Tibial nerve (tissue), 3 donors: Measurements from ENCODE around the gene CCDC171.

ENCODE experiments used
- POLR2A ChIP-seq, 2 donors: fragments of 450-650 bp; IDR thresholded peaks; one replicate each; pipeline ENCODE4 v1.6.1; 2017; ENCODE audit warnings: antibody characterized with exemption in 2 of 2, mild to moderate bottlenecking in 2 of 2, moderate library complexity in 2 of 2
- TF ChIP-seq, protein P1 (sequence below), 5 experiments: fragments of 200-600 bp in 3 of 5; fragments of 450-650 bp in 2 of 5; sonication (generic) in 3 of 5; IDR thresholded peaks; one replicate each; pipeline ENCODE4 v1.5.1; 2016 to 2019; ENCODE audit warnings: antibody characterized with exemption in 5 of 5, mild to moderate bottlenecking in 3 of 5, moderate library complexity in 2 of 5

- TF ChIP-seq POLR2A (IDR thresholded peaks at IDR 0.05): no peak
- TF ChIP-seq, protein P1, sequence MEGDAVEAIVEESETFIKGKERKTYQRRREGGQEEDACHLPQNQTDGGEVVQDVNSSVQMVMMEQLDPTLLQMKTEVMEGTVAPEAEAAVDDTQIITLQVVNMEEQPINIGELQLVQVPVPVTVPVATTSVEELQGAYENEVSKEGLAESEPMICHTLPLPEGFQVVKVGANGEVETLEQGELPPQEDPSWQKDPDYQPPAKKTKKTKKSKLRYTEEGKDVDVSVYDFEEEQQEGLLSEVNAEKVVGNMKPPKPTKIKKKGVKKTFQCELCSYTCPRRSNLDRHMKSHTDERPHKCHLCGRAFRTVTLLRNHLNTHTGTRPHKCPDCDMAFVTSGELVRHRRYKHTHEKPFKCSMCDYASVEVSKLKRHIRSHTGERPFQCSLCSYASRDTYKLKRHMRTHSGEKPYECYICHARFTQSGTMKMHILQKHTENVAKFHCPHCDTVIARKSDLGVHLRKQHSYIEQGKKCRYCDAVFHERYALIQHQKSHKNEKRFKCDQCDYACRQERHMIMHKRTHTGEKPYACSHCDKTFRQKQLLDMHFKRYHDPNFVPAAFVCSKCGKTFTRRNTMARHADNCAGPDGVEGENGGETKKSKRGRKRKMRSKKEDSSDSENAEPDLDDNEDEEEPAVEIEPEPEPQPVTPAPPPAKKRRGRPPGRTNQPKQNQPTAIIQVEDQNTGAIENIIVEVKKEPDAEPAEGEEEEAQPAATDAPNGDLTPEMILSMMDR (IDR thresholded peaks at IDR 0.05): no peak
These were observed 118.1 kb downstream of the CCDC171 start for GRCh38 chr9:15670894-15671293.
